ENCODE results near the gene AMIGO1. TPM values are rescaled to one million over a fixed set of nuclear protein-coding genes. Genes with fewer than 3 reads are reported as not detected.
"Not testable (repeated sequence)": the region's sequence is repeated elsewhere in the genome, so short reads cannot be mapped to it uniquely, and the experiment has no call there.

Gene AMIGO1
- total RNA-seq, 1 donor, result 9.2 TPM

DNA sequence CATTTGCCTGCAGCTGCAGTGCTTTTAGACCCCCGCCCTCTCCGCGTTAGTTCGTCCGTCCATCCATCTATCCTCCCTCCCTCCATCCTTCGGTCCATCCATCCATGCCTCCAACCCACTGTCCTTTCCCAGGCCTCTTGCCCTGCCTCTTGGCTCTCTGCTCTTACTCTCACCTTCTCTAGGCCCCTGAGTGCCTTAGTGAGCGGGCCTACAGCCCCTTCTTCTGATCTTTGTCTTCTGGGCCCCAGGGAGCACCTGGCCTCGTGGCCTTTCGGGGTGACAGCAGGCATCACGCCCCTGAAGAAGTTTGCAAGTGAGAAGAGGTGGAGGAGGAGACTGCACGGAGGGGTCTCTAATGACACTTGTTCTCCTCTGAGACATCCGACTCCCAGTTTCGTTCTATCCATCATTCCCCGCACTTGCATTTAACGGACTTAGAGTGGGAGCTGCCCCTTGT lies 25.0 kb downstream of the AMIGO1 start:
- peak overlapping the region; percentile 55 for H3K4me3 ChIP-seq (ENCODE audit: low read length)
- H3K27me3 ChIP-seq (ENCODE audit: insufficient read depth, low read length), result peaks cover 11% of the 10 kb centered on the region
- H3K9me3 ChIP-seq (ENCODE audit: low read depth, low read length), result no peaks in the 10 kb centered on the region
- H3K4me1 ChIP-seq (ENCODE audit: insufficient read depth, low read length), result peaks cover 17% of the 10 kb centered on the region

DNA sequence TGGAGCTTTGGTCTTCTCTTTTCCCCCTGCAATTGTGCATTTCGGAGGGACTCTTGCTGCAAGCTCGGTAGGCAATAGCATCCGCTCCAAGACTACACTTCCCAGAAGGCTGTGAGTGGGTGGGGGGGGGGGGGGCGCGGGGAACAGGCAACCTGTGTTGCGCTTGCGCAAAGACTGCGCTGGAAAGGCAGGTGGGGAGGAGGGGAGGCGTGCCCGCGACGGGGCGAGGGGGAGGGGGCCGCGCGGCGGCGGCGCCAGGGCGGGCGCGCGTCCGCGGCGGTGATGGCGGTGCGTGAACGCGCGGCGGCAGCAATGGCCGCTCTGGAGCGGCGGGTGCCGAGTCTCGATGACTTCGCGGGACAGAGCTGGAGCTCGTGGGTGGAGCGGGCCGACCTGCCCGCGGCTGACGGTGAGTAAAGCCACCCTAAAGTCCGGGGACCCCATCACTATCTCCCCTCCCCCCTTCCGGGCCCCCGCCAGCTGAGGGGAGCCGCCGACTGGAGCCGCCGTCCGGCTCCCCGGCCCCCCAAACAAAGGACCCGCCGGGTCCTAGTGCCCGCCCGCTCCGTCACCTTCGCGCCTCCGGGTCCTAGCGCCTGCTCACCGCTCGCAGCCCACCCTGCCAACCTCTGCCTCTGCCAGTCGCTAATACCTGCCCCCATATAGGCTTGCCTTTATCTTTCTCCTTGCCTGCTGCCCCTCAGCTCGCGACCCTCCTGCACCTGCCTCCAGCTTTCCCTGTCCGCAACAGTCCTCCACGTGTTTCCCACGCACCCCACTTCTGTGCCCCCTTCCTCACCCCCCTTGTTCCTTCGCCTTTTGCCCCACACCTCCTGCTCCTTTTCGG lies 25.6 kb downstream of the AMIGO1 start, which contains the start of gene ATXN7L2:
Gene ATXN7L2, plus strand, starts transcription at position 234 of the 847 bp plus-strand sequence. Its CDS starts 49 bp downstream, at position 283.
- H3K27me3 ChIP-seq (ENCODE audit: insufficient read depth, low read length), result peaks cover 11% of the 10 kb centered on the region
- H3K9me3 ChIP-seq (ENCODE audit: low read depth, low read length), result no peaks in the 10 kb centered on the region
- peaks cover 17% of the 10 kb centered on the region for H3K4me1 ChIP-seq (ENCODE audit: insufficient read depth, low read length)
- H3K4me3 ChIP-seq (ENCODE audit: low read length), result peak within 1 kb of the TSS; percentile 57

DNA sequence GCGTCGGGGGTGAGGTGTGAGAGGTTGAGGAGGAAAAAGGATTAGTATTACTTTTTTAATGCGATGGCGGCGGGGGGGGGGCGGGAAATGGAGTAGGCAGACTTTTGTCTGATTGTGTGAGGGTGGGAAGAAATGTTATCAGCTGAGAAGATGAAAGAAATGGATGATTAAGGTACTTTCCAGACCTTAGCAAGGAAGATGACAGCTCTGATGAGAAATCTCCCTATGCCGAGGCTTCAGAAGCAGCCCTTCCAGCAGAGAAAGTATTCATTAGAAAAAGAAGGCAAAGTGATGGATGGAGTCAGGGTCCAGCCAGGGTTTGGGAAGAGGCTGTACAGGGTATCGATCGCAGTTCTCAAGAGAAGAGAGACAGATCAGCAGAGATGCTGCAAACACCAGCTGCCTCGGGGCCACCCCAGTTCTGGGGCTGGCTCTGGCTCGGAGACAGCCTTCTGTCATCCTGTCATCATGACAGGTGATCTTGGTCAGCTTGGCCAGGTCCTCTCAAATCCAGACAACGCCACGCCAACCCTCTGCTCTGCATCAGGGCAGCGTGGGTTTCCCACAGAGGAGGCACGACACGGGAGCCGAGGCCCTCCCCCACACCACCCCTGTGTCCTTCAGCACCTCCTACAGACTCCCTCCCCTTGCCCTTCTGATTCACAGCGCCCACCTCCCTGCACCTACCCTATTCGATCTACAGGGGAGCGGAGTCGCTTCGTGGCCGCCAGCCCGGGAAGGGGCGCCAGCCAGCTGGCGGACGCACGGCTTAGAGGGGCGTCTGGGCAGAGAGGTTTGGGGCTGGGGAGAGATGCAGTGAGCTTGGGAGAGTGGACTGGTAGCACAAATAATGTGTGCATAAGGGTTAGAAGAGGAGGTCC lies 26.5 kb downstream of the AMIGO1 start:
- peaks cover 23% of the 10 kb centered on the region for H3K4me1 ChIP-seq (ENCODE audit: insufficient read depth, low read length)
- H3K27me3 ChIP-seq (ENCODE audit: insufficient read depth, low read length), result peaks cover 11% of the 10 kb centered on the region
- H3K9me3 ChIP-seq (ENCODE audit: low read depth, low read length), result no peaks in the 10 kb centered on the region

DNA sequence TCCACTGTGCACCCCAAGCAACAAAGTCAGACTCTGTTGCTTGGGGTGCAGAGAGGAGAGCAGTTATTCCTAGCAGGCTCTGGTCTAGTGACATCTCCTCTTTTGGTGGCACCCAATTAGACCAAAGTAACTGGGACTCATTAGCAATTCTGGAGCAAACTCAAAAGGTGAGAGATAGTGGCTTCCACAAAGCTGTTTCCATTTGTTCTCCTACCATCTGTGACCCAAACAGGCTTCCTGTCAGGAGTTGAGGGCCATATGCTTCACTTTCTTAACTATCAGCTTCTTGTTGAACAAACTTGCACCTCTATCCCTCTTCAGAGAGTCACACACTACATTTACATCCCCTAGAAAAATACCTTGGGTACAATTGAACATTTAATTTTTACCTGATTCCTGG lies 27.3 kb downstream of the AMIGO1 start:
- Histone ChIP-seq H3K9me3 (ENCODE audit: low read depth, low read length) (no peaks in the 10 kb centered on the region), H3K27me3 (ENCODE audit: insufficient read depth, low read length) (peaks cover 15% of the 10 kb centered on the region), H3K4me1 (ENCODE audit: insufficient read depth, low read length) (peaks cover 28% of the 10 kb centered on the region), H3K4me3 (ENCODE audit: low read length) (no peak overlapping the region)

More for the DNA sequence above, 26.5 kb downstream of the AMIGO1 start:
- H3K4me3 ChIP-seq (ENCODE audit: low read length), result peak overlapping the region; percentile 57

DNA sequence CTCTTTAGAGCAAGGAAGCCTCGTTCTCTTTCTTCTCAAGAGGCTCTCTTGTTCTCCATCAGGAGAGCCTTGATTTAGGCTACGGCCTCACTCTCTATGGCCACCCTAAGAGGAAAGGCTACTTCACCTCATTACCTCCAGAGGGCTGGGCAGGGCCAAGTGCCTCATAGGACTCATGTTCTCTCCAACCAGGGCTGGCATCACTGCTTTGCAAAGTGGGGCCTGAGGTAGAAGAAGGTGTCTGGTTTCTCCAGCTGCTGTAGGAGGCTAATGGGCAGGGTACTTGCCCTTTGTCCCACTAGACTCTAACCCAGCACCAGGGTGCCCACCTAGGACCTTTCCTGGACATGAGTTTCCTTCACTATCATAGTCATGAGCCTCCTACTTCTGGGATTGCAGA lies 27.9 kb downstream of the AMIGO1 start:
- no peak overlapping the region for H3K4me3 ChIP-seq (ENCODE audit: low read length)
- no peaks in the 10 kb centered on the region for H3K9me3 ChIP-seq (ENCODE audit: low read depth, low read length)
- peaks cover 28% of the 10 kb centered on the region for H3K4me1 ChIP-seq (ENCODE audit: insufficient read depth, low read length)
- peaks cover 19% of the 10 kb centered on the region for H3K27me3 ChIP-seq (ENCODE audit: insufficient read depth, low read length)

DNA sequence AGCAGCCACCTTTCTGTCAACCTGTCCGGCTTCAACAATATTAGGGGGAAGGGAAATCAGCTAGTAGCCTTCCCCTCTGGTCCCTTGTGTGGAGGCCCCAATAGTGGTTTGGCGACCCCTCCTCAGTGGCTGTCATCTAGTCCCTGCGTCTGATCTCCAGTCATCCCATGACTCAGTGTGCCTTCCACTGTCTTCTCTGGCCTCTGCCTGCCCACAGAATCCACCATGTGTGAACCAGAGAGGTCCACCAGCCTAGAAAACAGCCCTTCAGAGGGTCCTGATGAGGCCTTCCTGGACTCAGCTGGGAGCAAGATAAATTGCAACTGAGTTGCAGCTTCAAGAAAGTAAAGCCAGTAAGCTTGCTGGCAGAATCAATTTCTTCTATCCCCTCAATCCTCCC lies 29.6 kb downstream of the AMIGO1 start:
- Histone ChIP-seq H3K27me3 (ENCODE audit: insufficient read depth, low read length) (peaks cover 22% of the 10 kb centered on the region), H3K4me1 (ENCODE audit: insufficient read depth, low read length) (peaks cover 27% of the 10 kb centered on the region), H3K4me3 (ENCODE audit: low read length) (no peak overlapping the region), H3K9me3 (ENCODE audit: low read depth, low read length) (no peaks in the 10 kb centered on the region)

DNA sequence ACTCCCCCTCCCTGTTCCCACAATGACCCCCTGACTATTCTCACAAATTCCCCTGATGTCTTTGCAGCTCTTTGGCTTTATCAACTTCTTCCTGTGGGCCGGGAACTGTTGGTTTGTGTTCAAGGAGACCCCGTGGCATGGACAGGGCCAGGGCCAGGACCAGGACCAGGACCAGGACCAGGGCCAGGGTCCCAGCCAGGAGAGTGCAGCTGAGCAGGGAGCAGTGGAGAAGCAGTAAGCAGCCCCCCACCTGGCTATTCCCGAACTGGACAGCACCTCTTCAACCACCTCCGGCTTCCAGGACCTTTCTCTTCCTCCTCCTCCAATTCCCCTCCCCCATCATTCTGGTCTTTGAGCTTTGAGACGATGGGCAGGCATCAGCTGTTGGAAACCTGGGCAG lies 30.2 kb downstream of the AMIGO1 start:
- H3K27me3 ChIP-seq (ENCODE audit: insufficient read depth, low read length), result peaks cover 22% of the 10 kb centered on the region

DNA sequence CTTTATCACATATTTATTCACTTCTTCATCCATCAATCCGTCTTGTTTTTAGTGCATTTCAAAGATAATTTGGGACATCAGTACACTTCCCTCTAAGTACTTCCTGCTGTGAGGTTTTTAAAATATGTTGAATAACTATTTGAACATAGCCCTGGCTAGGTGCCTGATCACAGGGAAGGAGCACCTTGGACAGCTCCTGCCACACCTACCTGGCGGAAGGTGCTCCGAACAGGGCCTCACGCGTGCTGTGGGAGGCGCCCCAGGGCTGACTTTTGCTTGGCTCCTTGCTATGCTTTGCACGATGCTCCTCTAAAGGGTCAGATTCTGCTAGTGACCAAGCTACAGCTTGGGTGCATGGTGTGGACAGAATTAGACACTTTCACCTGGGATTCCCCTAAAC lies 30.7 kb downstream of the AMIGO1 start:
- Histone ChIP-seq H3K4me3 (ENCODE audit: low read length) (no peak overlapping the region), H3K4me1 (ENCODE audit: insufficient read depth, low read length) (peaks cover 19% of the 10 kb centered on the region), H3K9me3 (ENCODE audit: low read depth, low read length) (no peaks in the 10 kb centered on the region), H3K27me3 (ENCODE audit: insufficient read depth, low read length) (peaks cover 22% of the 10 kb centered on the region)

More for the DNA sequence above, 30.2 kb downstream of the AMIGO1 start:
- Histone ChIP-seq H3K9me3 (ENCODE audit: low read depth, low read length) (no peaks in the 10 kb centered on the region), H3K4me1 (ENCODE audit: insufficient read depth, low read length) (peaks cover 21% of the 10 kb centered on the region), H3K4me3 (ENCODE audit: low read length) (no peak overlapping the region)

DNA sequence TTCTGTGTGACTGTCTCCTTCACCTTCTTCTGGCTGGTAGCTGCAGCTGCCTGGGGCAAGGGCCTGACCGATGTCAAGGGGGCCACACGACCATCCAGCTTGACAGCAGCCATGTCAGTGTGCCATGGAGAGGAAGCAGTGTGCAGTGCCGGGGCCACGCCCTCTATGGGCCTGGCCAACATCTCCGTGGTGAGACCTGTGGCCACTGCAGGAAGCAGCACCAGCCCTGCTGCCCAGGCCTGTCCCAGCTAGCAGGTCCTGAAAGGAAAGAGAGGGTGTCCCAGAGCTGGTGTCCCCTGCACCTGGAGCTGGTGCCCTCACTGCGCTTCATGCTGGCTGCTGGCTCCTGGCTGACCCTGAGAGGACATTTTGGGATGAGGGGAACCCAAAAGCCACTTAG lies 31.7 kb downstream of the AMIGO1 start:
- peaks cover 28% of the 10 kb centered on the region for H3K27me3 ChIP-seq (ENCODE audit: insufficient read depth, low read length)
- H3K4me1 ChIP-seq (ENCODE audit: insufficient read depth, low read length), result peaks cover 12% of the 10 kb centered on the region
- H3K4me3 ChIP-seq (ENCODE audit: low read length), result no peak overlapping the region
- H3K9me3 ChIP-seq (ENCODE audit: low read depth, low read length), result no peaks in the 10 kb centered on the region

DNA sequence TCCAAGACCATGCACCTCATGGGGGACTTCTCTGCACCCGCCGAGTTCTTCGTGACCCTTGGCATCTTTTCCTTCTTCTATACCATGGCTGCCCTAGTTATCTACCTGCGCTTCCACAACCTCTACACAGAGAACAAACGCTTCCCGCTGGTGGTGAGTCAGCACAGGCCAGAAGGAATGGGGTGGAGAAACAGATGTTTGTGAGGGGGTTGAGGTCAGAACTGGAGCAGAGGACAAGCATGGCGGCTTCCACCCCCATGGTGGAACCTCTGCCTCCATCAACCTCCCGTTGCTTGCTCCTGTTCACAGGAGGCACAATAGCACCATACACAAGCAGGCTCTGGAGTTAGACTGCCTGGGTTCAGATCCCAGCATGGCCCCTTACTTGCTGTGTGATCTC lies 32.7 kb downstream of the AMIGO1 start:
- Histone ChIP-seq H3K4me3 (ENCODE audit: low read length) (no peak overlapping the region), H3K27me3 (ENCODE audit: insufficient read depth, low read length) (peaks cover 33% of the 10 kb centered on the region), H3K4me1 (ENCODE audit: insufficient read depth, low read length) (peaks cover 11% of the 10 kb centered on the region), H3K9me3 (ENCODE audit: low read depth, low read length) (no peaks in the 10 kb centered on the region)

DNA sequence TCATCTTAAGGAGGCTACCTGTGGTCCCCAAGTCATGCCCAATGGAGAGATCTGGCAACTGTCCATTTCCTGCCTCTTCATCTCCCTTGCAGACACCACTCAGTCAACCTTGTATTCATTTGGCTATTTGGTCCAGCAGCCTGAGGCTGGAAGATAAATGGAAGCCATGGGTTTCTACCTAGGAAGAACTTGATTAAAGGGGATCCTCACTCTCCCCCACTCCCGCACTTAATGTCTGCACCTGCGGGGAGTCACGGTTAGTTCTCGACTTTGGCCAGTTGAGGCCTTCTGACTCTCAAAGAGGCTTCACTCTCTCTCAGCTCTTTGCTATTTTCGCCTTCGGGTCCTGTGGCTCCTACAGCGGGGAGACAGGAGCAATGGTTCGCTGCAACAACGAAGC lies 34.3 kb downstream of the AMIGO1 start:
- Histone ChIP-seq H3K27me3 (ENCODE audit: insufficient read depth, low read length) (peaks cover 43% of the 10 kb centered on the region), H3K4me3 (ENCODE audit: low read length) (no peak overlapping the region), H3K9me3 (ENCODE audit: low read depth, low read length) (no peaks in the 10 kb centered on the region), H3K4me1 (ENCODE audit: insufficient read depth, low read length) (peaks cover 11% of the 10 kb centered on the region)

DNA sequence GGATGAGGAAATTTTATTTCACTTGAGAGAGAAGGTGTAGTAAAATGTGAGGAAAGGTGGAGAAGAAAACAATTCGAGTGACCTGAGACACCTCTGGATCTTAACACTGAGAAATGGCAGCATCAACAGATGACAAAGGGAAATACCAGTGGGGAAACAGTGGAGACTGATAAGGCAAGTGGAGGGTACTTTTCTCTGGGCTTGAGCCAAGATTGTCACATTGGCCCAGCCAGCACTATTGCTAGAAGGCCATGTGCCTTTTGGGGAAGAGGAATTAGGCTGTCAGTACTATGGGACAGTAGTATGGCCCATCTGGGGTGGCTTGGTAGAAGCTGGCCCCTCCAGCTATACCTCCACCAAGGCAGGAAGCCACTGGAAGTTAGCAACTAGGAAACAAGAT lies 34.8 kb downstream of the AMIGO1 start:
- peaks cover 47% of the 10 kb centered on the region for H3K27me3 ChIP-seq (ENCODE audit: insufficient read depth, low read length)
- peaks cover 11% of the 10 kb centered on the region for H3K4me1 ChIP-seq (ENCODE audit: insufficient read depth, low read length)
- no peaks in the 10 kb centered on the region for H3K9me3 ChIP-seq (ENCODE audit: low read depth, low read length)

DNA sequence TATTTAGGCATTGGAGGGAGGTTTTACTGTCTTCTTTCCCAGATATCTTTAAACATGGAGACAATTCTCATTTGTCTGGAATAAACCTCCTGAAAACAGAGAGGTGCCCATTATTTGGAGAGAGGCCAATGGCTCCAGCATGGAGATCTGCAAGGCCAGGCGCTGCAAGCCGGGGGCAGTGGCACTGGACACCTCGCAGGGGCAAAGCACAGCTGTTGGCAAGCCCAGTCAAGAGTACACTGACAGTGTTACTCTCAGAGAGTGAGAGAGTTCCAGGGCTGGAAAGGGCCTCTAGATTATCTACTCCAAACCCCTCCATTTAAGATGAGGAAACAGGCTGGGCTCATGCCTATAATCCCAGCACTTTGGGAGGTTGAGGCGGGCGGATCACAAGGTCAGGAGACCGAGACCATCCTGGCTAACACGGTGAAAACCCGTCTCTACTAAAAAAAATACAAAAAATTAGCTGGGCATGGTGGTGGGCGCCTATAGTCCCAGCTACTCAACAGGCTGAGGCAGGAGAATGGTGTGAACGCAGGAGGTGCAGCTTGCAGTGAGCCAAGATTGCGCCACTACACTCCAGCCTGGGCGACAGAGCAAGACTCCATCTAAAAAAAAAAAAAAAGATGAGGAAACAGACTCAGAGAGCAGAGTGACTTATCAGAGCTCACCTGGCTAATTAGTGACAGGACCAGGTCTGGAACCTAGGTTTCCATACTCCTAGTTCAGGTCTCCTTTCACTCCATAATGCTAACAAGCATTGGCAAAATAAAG lies 36.1 kb downstream of the AMIGO1 start:
- H3K4me1 ChIP-seq (ENCODE audit: insufficient read depth, low read length); H3K4me3 ChIP-seq (ENCODE audit: low read length); H3K9me3 ChIP-seq (ENCODE audit: low read depth, low read length): not testable (repeated sequence)
- H3K27me3 ChIP-seq (ENCODE audit: insufficient read depth, low read length), result peaks cover 57% of the 10 kb centered on the region

More for the DNA sequence above, 34.8 kb downstream of the AMIGO1 start:
- H3K4me3 ChIP-seq (ENCODE audit: low read length), result no peak overlapping the region

DNA sequence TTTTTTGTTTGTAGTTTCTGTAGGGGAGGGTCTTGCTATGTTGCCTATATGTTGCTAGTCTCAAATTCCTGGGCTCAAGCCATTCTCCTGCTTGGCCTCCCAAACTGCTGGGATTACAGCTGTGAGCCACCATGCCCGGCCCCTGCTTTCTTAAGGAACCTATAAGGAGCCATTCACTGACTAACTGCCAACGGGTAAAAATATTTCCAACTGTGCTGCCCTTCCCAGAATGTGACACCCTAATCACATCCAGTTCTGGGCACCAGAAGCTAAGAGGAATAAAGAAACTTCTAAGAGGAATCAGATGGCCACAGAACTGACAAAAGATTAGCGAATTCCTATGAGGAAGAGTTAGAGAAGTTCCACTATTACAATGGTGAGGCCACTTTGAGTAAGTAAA lies 36.7 kb downstream of the AMIGO1 start:
- Histone ChIP-seq H3K27me3 (ENCODE audit: insufficient read depth, low read length) (peaks cover 62% of the 10 kb centered on the region), H3K4me1 (ENCODE audit: insufficient read depth, low read length) (peaks cover 3% of the 10 kb centered on the region), H3K4me3 (ENCODE audit: low read length) (no peak overlapping the region), H3K9me3 (ENCODE audit: low read depth, low read length) (no peaks in the 10 kb centered on the region)
